ENCODE data around the gene DENND6A. TPM values are rescaled to one million over a fixed set of nuclear protein-coding genes. Genes with fewer than 3 reads are reported as not detected.

The DENND6A gene
- total and polyA plus RNA-seq, 3 donors from 2014 or later, result 16.0 to 20.6 (median 18.7) TPM

DNA sequence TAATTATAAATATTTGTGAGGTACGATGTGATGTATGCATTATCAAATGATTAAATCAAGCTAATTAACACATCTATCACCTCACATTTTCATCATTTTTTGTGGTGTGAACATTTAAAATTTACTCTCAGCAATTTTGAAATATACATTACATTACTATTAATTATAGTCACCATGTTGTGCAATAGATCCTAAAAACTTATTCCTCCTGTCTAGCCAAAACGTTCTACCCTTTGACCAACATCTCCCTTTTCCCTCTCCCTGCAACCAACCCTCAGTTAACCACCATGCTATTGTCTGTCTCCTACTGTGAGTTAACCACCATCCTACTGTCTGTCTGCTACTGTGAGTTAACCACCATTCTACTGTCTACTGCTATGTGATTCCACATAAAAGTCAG is 42.5 kb upstream of the DENND6A start:
- intact Hi-C loops (cut with DNase I; ENCODE audit: low total_unique reads), result no loop called here
- H3K27ac ChIP-seq, result no peak overlapping the region
- H3K9me3 ChIP-seq, result no peaks in the 10 kb centered on the region
- H3K27me3 ChIP-seq, result no peaks in the 10 kb centered on the region
- WGBS, 2 donors, result 91 to 96% methylated on average over 2 of the region's 2 CpGs
- H3K4me1 ChIP-seq, result no peaks in the 10 kb centered on the region
- TF ChIP-seq CTCF (IDR thresholded peaks at IDR 0.05), result no peak
- no peak for DNase-seq
- H3K4me3 ChIP-seq, result no peak overlapping the region
- no peaks in the 10 kb centered on the region for H3K36me3 ChIP-seq (ENCODE audit: low read depth, missing control alignments)

DNA sequence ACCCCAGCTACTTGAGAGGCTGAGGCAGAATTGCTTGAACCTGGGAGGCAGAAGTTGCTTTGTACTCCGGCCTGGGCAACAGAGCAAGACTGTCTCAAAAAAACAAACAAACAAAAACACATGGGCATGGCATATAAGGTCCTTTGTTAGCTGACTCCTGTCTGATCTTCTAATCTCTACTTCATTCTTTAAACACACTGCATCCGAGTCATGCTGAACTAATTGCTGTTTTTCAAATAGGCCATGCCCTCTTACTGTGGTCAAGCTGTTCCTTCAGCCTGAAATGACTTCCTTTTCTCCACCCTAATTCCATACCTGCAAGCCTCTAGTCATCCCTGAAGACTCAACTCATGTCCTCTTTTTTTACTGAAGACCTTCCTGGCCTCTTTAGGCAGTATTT is 40.9 kb upstream of the DENND6A start:
- Histone ChIP-seq H3K27me3 (no peaks in the 10 kb centered on the region), H3K36me3 (ENCODE audit: low read depth, missing control alignments) (no peaks in the 10 kb centered on the region), H3K27ac (no peak overlapping the region), H3K4me3 (no peak overlapping the region), H3K4me1 (no peaks in the 10 kb centered on the region), H3K9me3 (no peaks in the 10 kb centered on the region)
- no peak for TF ChIP-seq CTCF (IDR thresholded peaks at IDR 0.05)
- no peak for TF ChIP-seq POLR2A (IDR thresholded peaks at IDR 0.05)
- intact Hi-C loops (cut with DNase I; ENCODE audit: low total_unique reads), result no loop called here
- no peak for DNase-seq
- WGBS, 2 donors, result 84 to 86% methylated on average over 2 of the region's 2 CpGs

- Histone ChIP-seq H3K4me1 (no peaks in the 10 kb centered on the region), H3K27ac (no peak overlapping the region), H3K4me3 (no peak overlapping the region), H3K9me3 (no peaks in the 10 kb centered on the region), H3K27me3 (no peaks in the 10 kb centered on the region), H3K36me3 (ENCODE audit: low read depth, missing control alignments) (no peaks in the 10 kb centered on the region)
- no peak for TF ChIP-seq POLR2A (IDR thresholded peaks at IDR 0.05)
- no peak for TF ChIP-seq CTCF (IDR thresholded peaks at IDR 0.05)
- intact Hi-C loops (cut with DNase I; ENCODE audit: low total_unique reads), result no loop called here
- WGBS, 2 donors, result 97 to 98% methylated on average over 1 of the region's 1 CpG
- DNase-seq, result no peak
These were observed 38.4 kb upstream of the DENND6A start for GRCh38 chr3:57731311-57731710.

DNA sequence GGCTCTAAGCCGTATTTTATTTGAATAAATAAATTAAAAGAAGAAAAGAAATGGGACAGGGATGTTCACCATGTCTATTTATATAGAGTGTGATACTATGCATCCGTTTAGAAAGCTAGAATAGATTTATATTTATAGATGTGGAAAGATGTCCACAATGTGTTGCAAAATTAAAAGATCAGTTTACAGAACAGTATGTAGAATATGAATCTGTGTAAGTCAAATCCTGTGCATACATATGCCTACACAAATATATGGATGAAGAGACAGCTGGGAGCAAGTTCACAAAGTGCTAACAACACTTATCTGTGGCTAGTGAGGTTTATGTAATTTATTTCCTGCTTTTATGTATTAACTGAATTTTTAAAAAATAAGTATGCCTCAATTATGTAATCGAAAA is 37.8 kb upstream of the DENND6A start:
- no peak for TF ChIP-seq POLR2A (IDR thresholded peaks at IDR 0.05)
- no peak for TF ChIP-seq CTCF (IDR thresholded peaks at IDR 0.05)
- no peaks in the 10 kb centered on the region for H3K36me3 ChIP-seq (ENCODE audit: low read depth, missing control alignments)
- intact Hi-C loops (cut with DNase I; ENCODE audit: low total_unique reads), result no loop called here
- H3K27ac ChIP-seq, result no peak overlapping the region
- WGBS, 2 donors, result 82 to 85% methylated on average over 3 of the region's 3 CpGs
- H3K4me1 ChIP-seq, result no peaks in the 10 kb centered on the region
- no peaks in the 10 kb centered on the region for H3K27me3 ChIP-seq
- no peak for DNase-seq
- H3K9me3 ChIP-seq, result no peaks in the 10 kb centered on the region
- no peak overlapping the region for H3K4me3 ChIP-seq

DNA sequence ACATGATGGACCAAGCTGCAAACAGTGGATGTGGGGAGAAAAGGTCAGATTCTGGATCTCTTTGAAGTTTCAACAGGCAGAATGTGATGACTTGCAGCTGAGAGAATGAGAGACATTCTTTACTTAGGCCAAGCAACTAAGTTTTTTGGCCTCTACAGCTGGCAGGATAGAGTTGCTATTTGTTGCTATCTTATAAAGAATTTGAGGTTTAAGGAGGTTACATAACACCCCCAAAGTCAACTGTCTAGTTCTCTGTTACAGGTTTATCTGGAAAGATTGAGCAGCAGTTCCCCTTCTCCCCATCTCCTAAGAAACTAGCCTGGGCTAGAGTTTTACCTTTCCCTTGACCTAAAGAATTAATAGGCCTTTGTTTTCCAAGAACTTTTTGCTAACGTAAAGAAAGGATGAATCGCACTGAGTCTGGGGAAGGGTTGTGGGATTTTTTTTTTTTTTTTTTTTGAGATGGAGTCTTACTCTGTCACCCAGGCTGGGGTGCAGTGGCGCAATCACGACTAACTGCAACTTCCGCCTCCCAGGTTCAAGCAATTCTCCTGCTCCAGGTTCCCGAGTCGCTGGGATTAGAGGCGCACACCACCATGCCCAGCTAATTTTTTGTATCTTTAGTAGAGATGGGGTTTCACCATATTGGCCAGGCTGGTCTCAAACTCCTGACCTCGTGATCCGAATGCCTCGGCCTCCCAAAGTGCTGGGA is 36.6 kb upstream of the DENND6A start:
- WGBS, 2 donors, result 87 to 95% methylated on average over 10 to 11 of the region's 11 CpGs
- DNase-seq, result no peak
- Histone ChIP-seq H3K27me3 (no peaks in the 10 kb centered on the region), H3K4me1 (no peaks in the 10 kb centered on the region), H3K36me3 (ENCODE audit: low read depth, missing control alignments) (no peaks in the 10 kb centered on the region), H3K9me3 (no peaks in the 10 kb centered on the region), H3K27ac (no peak overlapping the region), H3K4me3 (no peak overlapping the region)
- intact Hi-C loops (cut with DNase I; ENCODE audit: low total_unique reads), result no loop called here
- no peak for TF ChIP-seq CTCF (IDR thresholded peaks at IDR 0.05)
- no peak for TF ChIP-seq POLR2A (IDR thresholded peaks at IDR 0.05)

Data from testis (tissue), 3 donors.